ENCODE data around the gene CCDC182. TPM values are rescaled to one million over a fixed set of nuclear protein-coding genes. Genes with fewer than 3 reads are reported as not detected.

Gene CCDC182
- total RNA-seq, 1 experiment from 2014 or later, result not detected

DNA sequence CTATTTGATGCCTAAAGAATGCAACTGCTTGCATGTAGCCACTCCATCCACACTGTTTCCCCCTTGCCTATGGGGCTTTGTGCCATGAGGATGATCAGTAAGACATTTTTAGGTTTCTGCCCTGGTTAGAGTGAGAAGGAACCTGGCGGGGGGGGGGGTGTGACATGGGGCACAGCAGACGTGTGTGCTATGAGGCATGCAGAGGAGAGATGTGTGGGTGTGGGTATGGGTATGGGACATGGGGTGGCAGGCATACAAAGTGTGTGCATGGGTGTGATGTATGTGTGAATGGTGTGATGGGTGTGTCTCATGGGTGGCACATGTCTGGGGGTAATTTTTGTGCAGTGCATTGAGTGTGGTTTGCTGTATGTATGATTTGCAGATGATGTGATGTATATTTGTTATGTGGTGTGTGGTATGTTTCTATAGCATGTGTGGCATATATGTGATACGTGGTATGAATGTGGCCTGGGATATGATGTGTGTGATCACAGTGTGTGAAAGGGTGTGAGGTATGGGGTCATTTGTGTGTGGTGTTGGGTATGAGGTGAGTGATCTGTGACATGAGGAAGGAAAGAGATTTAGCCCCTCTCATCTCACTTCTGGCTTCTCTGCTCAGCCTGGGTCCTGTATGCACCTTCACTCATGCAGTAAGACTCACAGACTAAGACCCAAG, 14.9 kb downstream of the CCDC182 start:
- no peaks in the 10 kb centered on the region for H3K9me3 ChIP-seq (replicated peaks)
- peaks cover 15% of the 10 kb centered on the region for H3K27me3 ChIP-seq (replicated peaks)
- no peak overlapping the region for H3K27ac ChIP-seq
- DNase-seq (ENCODE audit: low read depth in 1 of 2, low spot score in 2 of 2), result no peak
- no peaks in the 10 kb centered on the region for H3K36me3 ChIP-seq
- H3K4me3 ChIP-seq, result no peak overlapping the region
- H3K4me1 ChIP-seq (replicated peaks), result no peaks in the 10 kb centered on the region

DNA sequence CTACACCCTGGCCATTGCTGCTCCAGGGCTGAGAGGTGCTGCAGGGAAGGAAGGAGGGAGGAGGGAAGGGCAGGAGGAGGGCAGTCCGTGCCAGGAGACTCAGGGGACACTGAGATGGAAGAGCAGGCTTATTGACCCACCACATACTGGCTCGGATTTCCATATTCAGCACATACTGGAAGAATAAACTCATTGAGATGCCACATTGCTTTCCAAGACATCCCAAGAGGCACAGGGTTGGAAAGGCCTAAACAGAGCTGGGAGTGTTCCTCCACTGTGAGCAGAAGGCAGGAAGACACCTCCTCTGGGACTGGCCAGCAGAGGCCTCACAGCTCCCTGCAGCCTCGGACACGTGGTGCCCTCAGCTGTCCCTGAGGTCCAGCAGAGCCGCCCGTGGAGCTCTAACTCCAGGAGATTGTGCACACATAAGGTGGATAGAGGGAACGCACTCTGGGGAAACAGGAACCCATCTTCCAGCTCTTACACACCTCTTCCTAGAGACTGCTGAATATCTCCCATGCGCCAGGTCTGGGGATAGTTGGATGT, 17.4 kb downstream of the CCDC182 start:
- H3K4me3 ChIP-seq, result no peak overlapping the region
- no peak overlapping the region for H3K27ac ChIP-seq
- peaks cover 8% of the 10 kb centered on the region for H3K27me3 ChIP-seq (replicated peaks)
- no peaks in the 10 kb centered on the region for H3K36me3 ChIP-seq
- H3K4me1 ChIP-seq (replicated peaks), result no peaks in the 10 kb centered on the region; the same call in 1 of the 2 replicates
- no peak for DNase-seq (ENCODE audit: low read depth in 1 of 2, low spot score in 2 of 2)
- no peaks in the 10 kb centered on the region for H3K9me3 ChIP-seq (replicated peaks)

DNA sequence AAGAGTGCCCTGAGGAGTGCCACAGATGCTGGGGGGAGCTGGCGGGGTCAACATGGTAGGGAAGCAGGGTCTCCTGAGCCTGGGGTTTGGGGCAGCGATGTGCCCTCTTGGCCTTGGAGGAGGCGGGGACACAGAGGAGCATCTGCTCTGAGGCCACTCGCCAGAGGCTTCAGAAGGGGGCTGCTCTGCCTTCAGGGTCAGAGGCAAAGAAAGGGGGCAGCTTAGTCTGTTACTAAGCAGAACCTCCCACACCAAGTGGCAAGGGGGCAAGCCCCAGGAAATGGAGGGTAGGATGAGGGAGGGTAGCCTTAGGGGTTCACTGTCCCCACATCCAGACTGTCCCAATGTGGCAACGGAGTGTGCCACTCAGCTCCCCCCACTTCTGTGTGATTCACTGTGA, 18.3 kb downstream of the CCDC182 start:
- no peaks in the 10 kb centered on the region for H3K36me3 ChIP-seq
- H3K4me1 ChIP-seq (replicated peaks), result no peaks in the 10 kb centered on the region; the same call in 1 of the 2 replicates
- no peak for DNase-seq (ENCODE audit: low read depth in 1 of 2, low spot score in 2 of 2)
- no peaks in the 10 kb centered on the region for H3K9me3 ChIP-seq (replicated peaks)
- H3K4me3 ChIP-seq, result no peak overlapping the region
- no peak overlapping the region for H3K27ac ChIP-seq
- H3K27me3 ChIP-seq (replicated peaks), result peaks cover 8% of the 10 kb centered on the region; the same call in 1 of the 2 replicates

DNA sequence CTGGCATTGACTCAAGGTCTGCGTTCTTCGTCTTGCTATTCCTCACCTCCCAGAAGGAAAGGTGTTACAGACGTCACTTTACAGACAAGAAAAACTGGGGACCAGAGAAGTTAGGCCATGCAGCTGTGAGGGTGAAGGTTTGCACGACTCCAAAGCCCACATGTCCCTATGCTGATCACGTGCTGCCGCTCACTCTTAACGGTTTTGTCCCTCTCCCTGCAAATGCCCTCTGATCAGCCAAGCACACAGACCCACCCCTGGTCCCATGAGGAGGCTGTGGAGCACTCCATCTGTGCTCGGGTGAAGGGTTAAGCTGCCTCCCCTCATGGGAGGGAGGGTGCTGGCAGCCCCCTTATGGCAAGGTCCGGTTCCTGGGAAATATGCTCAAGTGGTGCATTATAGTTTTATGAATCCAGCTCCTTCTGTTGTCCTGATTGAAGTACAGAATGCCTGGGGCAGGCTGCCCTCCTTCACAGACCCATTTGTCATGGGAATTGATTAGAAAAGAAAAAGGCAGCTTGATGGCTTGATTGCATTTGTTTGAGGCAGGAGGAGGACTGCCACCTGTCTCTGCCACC, 18.8 kb downstream of the CCDC182 start:
- no peak overlapping the region for H3K27ac ChIP-seq
- 0 out of 2 replicates have a peak, but pooled peaks cover 5% of the 10 kb centered on the region for H3K27me3 ChIP-seq (replicated peaks)
- H3K4me1 ChIP-seq (replicated peaks), result no peaks in the 10 kb centered on the region; the same call in 1 of the 2 replicates
- DNase-seq (ENCODE audit: low read depth in 1 of 2, low spot score in 2 of 2), result no peak
- H3K9me3 ChIP-seq (replicated peaks), result no peaks in the 10 kb centered on the region
- no peak overlapping the region for H3K4me3 ChIP-seq
- no peaks in the 10 kb centered on the region for H3K36me3 ChIP-seq

DNA sequence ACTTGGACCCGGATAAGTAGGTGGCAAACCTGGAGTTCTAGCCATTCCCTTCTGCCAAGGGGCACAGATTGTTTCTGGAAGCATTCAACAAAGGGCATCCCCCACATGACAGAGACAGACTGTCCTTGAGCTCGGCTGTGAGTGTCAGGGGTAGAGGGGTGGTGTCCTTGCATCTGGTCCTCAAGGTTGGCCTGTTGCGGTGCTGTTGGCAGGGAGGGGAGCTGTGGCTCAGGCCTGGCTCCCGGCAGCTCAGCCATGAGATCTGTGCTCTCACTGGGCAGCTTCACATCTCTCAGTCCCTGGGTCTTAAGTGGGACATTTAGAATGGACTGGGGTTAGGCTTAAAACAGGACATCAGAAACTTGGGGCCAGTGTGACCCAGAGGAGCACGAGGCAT, 20.4 kb downstream of the CCDC182 start:
- DNase-seq (ENCODE audit: low read depth in 1 of 2, low spot score in 2 of 2), result no peak
- Histone ChIP-seq H3K4me1 (replicated peaks) (no peaks in the 10 kb centered on the region; the same call in 1 of the 2 replicates), H3K36me3 (no peaks in the 10 kb centered on the region), H3K4me3 (no peak overlapping the region), H3K27ac (no peak overlapping the region), H3K9me3 (replicated peaks) (no peaks in the 10 kb centered on the region), H3K27me3 (replicated peaks) (no peaks in the 10 kb centered on the region)

DNA sequence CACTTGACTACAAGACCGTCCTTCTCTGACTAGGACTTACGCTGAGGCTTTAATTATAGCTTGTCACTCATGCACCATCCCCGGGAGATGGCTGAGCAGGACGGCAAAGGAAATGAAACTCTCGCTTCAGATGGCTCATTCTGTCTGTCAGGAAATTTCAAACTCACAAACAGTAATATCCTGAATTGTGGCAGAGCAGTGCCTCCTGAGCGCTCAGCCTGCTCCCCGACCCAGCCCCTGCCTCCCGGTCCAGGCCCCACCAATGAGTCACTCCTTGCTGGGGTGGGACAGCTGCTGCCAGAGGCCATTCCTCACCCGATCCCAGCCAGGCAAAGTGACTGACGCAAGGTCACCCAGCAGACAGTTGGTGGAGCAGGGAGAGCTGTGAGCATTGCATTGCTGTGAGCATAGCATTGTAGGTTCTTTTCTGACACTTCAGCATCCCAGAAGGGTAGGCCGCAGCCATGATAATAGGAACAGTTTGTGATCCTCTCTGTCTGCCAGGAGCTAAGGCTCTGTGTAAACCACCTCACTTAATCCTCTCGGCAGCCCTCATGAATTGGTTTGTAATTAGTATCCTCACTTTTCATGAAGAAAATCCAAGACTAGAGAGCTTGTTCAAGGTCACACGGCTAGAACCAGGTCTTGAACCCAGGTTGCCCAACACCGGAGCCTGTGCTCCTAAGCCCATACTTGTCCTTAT, 20.9 kb downstream of the CCDC182 start:
- Histone ChIP-seq H3K27me3 (replicated peaks) (no peaks in the 10 kb centered on the region; the same call in 1 of the 2 replicates), H3K4me3 (no peak overlapping the region), H3K9me3 (replicated peaks) (no peaks in the 10 kb centered on the region), H3K27ac (no peak overlapping the region), H3K4me1 (replicated peaks) (no peaks in the 10 kb centered on the region; the same call in 1 of the 2 replicates), H3K36me3 (no peaks in the 10 kb centered on the region)
- no peak for DNase-seq (ENCODE audit: low read depth in 1 of 2, low spot score in 2 of 2)

DNA sequence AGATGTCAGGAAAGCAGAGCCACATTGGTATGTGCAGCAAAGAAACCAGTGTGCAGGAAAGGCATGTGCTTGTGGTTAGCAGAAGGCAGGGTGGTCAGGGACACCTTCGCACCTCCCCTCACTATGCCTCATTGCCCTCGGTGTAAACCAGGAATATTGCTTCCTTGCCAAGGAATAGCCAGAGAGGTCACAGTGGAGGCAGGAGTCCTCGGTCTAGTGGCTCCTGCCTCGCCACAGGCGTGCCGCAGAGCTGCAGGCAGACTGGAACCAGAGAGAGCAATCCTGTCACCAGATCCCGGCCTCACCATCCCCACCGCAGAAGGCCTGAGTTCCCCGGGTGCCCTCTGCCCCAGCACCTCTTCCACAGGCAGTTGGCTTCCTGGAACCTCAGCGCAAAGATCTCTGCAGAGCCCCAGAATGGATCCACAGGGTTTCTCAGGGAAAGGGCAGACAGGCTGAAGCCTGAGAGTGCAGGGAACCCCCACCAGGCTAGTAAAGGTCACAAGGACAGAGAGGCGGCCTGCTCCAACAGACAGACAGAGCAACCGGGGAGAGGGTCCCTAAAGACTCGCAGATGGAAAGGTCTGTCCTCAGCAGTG, 21.6 kb downstream of the CCDC182 start:
- no peaks in the 10 kb centered on the region for H3K36me3 ChIP-seq
- no peaks in the 10 kb centered on the region; the same call in none of the 2 replicates for H3K27me3 ChIP-seq (replicated peaks)
- no peak overlapping the region for H3K27ac ChIP-seq
- no peak for DNase-seq (ENCODE audit: low read depth in 1 of 2, low spot score in 2 of 2)
- no peak overlapping the region for H3K4me3 ChIP-seq
- no peaks in the 10 kb centered on the region for H3K9me3 ChIP-seq (replicated peaks)
- H3K4me1 ChIP-seq (replicated peaks), result no peaks in the 10 kb centered on the region; the same call in 1 of the 2 replicates

DNA sequence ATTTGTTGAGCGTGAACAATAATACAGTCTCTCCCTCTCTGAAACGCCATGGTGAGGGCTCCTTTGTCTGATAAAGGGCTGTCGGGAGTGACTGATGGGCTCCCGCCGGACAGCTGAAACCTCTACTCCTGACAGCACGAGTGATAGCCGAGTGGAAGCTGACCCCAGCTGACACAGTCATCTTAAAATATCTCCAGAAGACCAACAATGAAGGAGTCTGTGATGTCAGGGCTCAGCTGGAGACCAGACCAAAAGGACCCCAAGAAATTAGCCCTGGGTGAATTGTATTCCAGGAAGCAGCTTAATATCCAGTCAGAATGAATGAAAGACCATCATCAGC, 22.4 kb downstream of the CCDC182 start:
- H3K27me3 ChIP-seq (replicated peaks), result no peaks in the 10 kb centered on the region; the same call in none of the 2 replicates
- no peaks in the 10 kb centered on the region for H3K9me3 ChIP-seq (replicated peaks)
- H3K4me1 ChIP-seq (replicated peaks), result no peaks in the 10 kb centered on the region; the same call in 1 of the 2 replicates
- H3K27ac ChIP-seq, result no peak overlapping the region
- H3K36me3 ChIP-seq, result no peaks in the 10 kb centered on the region
- no peak for DNase-seq (ENCODE audit: low read depth in 1 of 2, low spot score in 2 of 2)
- H3K4me3 ChIP-seq, result no peak overlapping the region

DNA sequence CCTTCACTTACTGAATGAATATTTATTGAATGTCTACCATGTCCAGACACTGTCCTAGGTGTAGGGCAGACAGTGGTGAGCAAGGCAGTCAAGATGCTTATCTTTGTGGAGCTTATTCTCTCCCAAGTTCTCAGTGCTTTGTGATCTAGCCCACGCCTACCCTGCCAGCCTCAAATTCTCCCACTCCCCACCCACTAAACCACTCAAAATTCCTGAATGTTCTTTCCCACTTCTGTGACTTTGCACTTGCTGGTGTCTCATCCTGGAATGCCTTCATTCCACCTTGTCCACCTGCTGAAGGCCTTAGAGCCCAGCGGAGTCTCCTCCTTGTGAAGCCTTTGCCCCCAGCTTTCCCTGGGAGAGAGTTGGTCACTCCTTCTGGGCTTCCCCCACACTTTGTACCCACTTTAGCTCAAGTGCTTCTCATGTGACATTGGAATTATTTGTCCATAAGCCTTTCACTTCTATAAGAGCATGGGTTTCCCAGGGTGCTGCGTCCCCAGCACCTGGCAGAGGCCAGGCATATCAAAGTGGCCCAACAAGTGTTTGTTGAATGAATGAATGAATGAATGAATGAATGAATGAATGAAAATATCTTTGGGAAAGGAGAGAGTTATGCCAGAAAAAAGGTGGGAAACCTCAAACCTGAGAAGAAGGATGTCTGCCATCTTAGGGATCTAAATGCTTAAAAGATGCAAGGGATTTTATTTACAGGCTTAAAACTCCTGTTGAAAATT, 23.0 kb downstream of the CCDC182 start:
- no peaks in the 10 kb centered on the region for H3K9me3 ChIP-seq (replicated peaks)
- no peak overlapping the region for H3K4me3 ChIP-seq
- no peak overlapping the region for H3K27ac ChIP-seq
- no peaks in the 10 kb centered on the region for H3K36me3 ChIP-seq
- H3K27me3 ChIP-seq (replicated peaks), result no peaks in the 10 kb centered on the region; the same call in none of the 2 replicates
- DNase-seq (ENCODE audit: low read depth in 1 of 2, low spot score in 2 of 2), result no peak
- no peaks in the 10 kb centered on the region; the same call in 1 of the 2 replicates for H3K4me1 ChIP-seq (replicated peaks)

DNA sequence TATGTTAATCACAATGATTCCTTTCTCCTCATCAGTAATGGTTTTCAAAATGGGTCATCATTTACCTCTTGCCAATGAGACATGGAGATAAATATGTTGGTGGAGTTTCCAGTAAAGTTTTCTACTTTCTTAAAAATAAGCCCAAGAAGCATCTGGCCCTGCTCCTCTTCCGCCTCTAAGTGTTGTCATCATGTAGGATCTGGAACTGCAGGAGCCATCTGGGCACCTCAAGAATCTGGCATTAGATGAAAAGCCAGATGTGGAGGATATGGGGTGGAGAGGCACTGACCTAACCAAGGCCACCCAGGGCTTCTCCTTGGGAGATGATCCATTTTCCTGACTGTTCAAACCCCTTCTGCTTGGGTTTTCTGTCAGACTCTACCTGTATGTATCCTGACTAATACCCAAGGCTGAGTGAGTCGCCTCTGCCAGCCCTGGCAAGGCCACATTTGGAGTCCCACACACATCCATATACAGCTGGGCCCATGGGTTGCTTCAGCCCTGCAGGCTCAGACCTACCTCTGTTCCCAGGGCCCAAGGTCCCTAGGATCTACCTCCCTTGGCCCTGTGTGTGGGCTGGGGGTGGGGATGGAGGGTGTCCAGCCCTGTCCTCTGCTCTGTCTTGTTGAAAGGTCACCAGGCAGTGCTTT, 24.6 kb downstream of the CCDC182 start:
- Histone ChIP-seq H3K4me3 (no peak overlapping the region), H3K4me1 (replicated peaks) (no peaks in the 10 kb centered on the region; the same call in 1 of the 2 replicates), H3K9me3 (replicated peaks) (no peaks in the 10 kb centered on the region), H3K27ac (no peak overlapping the region), H3K36me3 (no peaks in the 10 kb centered on the region), H3K27me3 (replicated peaks) (no peaks in the 10 kb centered on the region; the same call in none of the 2 replicates)
- no peak for DNase-seq (ENCODE audit: low read depth in 1 of 2, low spot score in 2 of 2)

DNA sequence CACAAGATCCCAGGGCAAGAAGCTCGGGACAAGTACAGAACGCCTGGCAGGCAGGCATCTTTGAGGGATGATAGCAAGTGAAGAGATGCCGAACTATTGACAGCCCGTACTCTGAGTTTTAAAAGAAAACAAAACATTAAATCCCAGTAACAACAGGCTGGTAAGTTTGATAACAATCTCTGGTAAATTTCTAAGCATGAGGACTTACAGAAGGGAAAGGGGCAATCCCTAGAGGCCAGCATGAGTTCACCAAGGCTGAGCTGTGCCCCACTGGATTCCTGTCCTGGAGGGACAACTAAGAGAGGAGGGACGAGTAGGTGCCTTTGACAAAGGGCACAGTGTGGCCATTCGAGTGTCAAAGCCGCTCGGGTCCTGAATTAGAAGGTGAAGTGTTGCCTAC, 26.2 kb downstream of the CCDC182 start:
- peaks cover 3% of the 10 kb centered on the region for H3K27me3 ChIP-seq (replicated peaks)
- H3K36me3 ChIP-seq, result no peaks in the 10 kb centered on the region
- H3K9me3 ChIP-seq (replicated peaks), result no peaks in the 10 kb centered on the region
- no peak for DNase-seq (ENCODE audit: low read depth in 1 of 2, low spot score in 2 of 2)
- H3K4me3 ChIP-seq, result no peak overlapping the region
- no peak overlapping the region for H3K27ac ChIP-seq
- no peaks in the 10 kb centered on the region; the same call in 1 of the 2 replicates for H3K4me1 ChIP-seq (replicated peaks)

DNA sequence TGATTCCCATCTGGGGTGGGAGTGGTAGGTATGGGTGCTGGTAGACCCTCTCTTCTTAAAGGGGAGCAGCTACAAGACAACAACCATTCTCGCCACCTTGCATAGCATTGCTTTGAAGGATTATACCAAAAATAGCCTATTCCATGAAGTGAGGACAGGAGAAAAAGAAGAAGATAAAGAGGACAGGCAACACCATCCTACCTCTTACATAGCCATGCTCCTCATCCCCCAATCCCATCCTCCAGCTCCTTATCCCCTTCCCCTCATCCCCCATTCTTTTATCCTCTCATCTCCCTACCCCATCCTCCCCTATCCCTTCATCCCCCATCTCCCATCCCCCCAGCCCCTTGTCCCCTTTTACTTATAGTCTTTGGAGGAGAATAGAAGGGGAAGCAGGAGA, 29.1 kb downstream of the CCDC182 start:
- Histone ChIP-seq H3K4me1 (replicated peaks) (no peaks in the 10 kb centered on the region), H3K4me3 (no peak overlapping the region)
- DNase-seq (ENCODE audit: low read depth in 1 of 2, low spot score in 2 of 2), result no peak

More for the DNA sequence above, 29.1 kb downstream of the CCDC182 start:
- peaks cover 12% of the 10 kb centered on the region for H3K27me3 ChIP-seq (replicated peaks)
- H3K9me3 ChIP-seq (replicated peaks), result no peaks in the 10 kb centered on the region
- H3K27ac ChIP-seq, result no peak overlapping the region
- H3K36me3 ChIP-seq, result no peaks in the 10 kb centered on the region
